Astrocyte of the hippocampus (primary cell): ENCODE measurements around the gene STX2.
A peak's percentile ranks its signal among the peaks of the same experiment; 100 is the strongest.
"Not testable (repeated sequence)": the region's sequence is repeated elsewhere in the genome, so short reads cannot be mapped to it uniquely, and the experiment has no call there.

ENCODE experiments used
- DNase-seq: peaks from one replicate; pipeline ENCODE4 v3.0.0; 2011; ENCODE audit warnings: low read depth, low spot score

STX2 gene

GRCh38 chr12:130765186-130765659, 73.8 kb downstream of the STX2 start:
- no peak for DNase-seq

- DNase-seq: peak; percentile 20
Observed at GRCh38 chr12:130764475-130765185, 74.4 kb downstream of the STX2 start.

GRCh38 chr12:130764073-130764472, 75.0 kb downstream of the STX2 start:
- peak; percentile 14 for DNase-seq

- no peak for DNase-seq
Observed at GRCh38 chr12:130762319-130762675, 76.8 kb downstream of the STX2 start.

- DNase-seq: peak; percentile 73
Observed at GRCh38 chr12:130761537-130762318, 77.3 kb downstream of the STX2 start.

- DNase-seq: no peak
Observed at GRCh38 chr12:130754234-130754901, 84.7 kb downstream of the STX2 start.

GRCh38 chr12:130752692-130753230, 86.3 kb downstream of the STX2 start:
- DNase-seq: no peak

- not testable (repeated sequence) for DNase-seq
Observed at GRCh38 chr12:130752037-130752436, 87.0 kb downstream of the STX2 start.

GRCh38 chr12:130748786-130749185, 90.3 kb downstream of the STX2 start:
- DNase-seq: no peak

GRCh38 chr12:130747867-130748740, 90.9 kb downstream of the STX2 start:
- peak; percentile 85 for DNase-seq

- DNase-seq: no peak
Observed at GRCh38 chr12:130746546-130746945, 92.5 kb downstream of the STX2 start.

GRCh38 chr12:130745921-130746320, 93.1 kb downstream of the STX2 start:
- DNase-seq: no peak

GRCh38 chr12:130744274-130744673, 94.8 kb downstream of the STX2 start:
- DNase-seq: no peak

- DNase-seq: no peak
Observed at GRCh38 chr12:130743606-130744005, 95.4 kb downstream of the STX2 start.

GRCh38 chr12:130743176-130743575, 95.9 kb downstream of the STX2 start:
- DNase-seq: no peak

- no peak for DNase-seq
Observed at GRCh38 chr12:130742716-130743115, 96.3 kb downstream of the STX2 start.

- DNase-seq: no peak
Observed at GRCh38 chr12:130742112-130742511, 96.9 kb downstream of the STX2 start.
